Loucy (cell line): Measurements from ENCODE around the gene FRRS1L.

ENCODE experiments used
- CTCF ChIP-seq: fragments of 200-600 bp; sonication (generic); conservative IDR thresholded peaks from 2 replicates; pipeline ENCODE4 v1.5.1; 2014; ENCODE audit warnings: mild to moderate bottlenecking, antibody characterized with exemption, low read length
- EZH2phosphoT487 ChIP-seq: fragments of 200-600 bp; IDR thresholded peaks from 2 replicates; pipeline ENCODE4 v1.6.1; 2018; ENCODE audit warnings: antibody characterized with exemption, mild to moderate bottlenecking, moderate library complexity, borderline replicate concordance

DNA sequence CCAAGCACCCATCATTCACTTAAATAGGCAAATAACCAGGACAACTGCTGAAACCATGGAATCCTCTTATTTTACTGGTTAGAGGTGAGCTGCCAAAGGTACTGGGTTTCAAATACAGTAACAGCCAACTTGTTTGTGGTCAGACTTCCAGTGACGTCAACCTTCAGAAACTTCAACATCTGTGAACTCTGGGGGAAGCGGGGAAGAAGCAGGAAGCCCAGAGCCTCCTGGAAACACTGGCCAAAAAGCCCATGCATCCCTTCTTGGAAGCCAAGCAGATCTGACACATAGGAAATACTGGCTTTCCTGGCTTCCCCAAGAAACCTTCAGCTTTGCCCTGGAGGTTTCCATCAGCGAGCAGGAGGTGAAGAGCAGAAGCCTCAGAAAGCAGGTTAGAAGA is 4.9 kb upstream of the FRRS1L start:
- TF ChIP-seq CTCF (no peak), EZH2phosphoT487 (no peak)
